GM12892 (cell line): ENCODE data around the gene TSKU.

Source experiments
- POLR2A ChIP-seq: IDR thresholded peaks from 2 replicates; pipeline ENCODE4 v1.6.1; 2011; ENCODE audit warnings: low read depth, low read length, control low read depth
- POLR2AphosphoS5 ChIP-seq: IDR thresholded peaks from 2 replicates; pipeline ENCODE4 v1.6.1; 2011; ENCODE audit warnings: low read depth, low read length, control low read depth

GRCh38 chr11:76845069-76845468, 61.9 kb downstream of the TSKU start:
- TF ChIP-seq POLR2AphosphoS5 (no peak), POLR2A (no peak)
